ENCODE measurements around the gene CRYBA4. TPM values are rescaled to one million over a fixed set of nuclear protein-coding genes. Genes with fewer than 3 reads are reported as not detected.

Gene CRYBA4
- total RNA-seq, 1 experiment from 2014 or later, result 0.52 TPM

GRCh38 chr22:26651815-26652214 is 30.1 kb downstream of the CRYBA4 start:
- H3K9me3 Mint-ChIP-seq, result no peaks in the 10 kb centered on the region; a peak in 1 of 5 replicates
- Histone ChIP-seq H4K91ac (ENCODE audit: insufficient read length, low read depth, low read length) (no peak overlapping the region), H3K79me2 (ENCODE audit: insufficient read depth, low read length) (no peaks in the 10 kb centered on the region), H3K9me3 (ENCODE audit: control insufficient read depth, low read depth, low read length) (no peaks in the 10 kb centered on the region), H4K20me1 (ENCODE audit: control insufficient read depth, insufficient read depth, insufficient read length) (no peaks in the 10 kb centered on the region), H3K4ac (ENCODE audit: low read depth, low read length) (no peak overlapping the region), H3K56ac (ENCODE audit: insufficient read length, low read depth, low read length) (no peak overlapping the region), H2BK15ac (ENCODE audit: low read depth, low read length) (no peak overlapping the region), H3K27ac (ENCODE audit: insufficient read length, low read depth, low read length) (no peak overlapping the region), H2BK20ac (ENCODE audit: low read depth, low read length, poor library complexity, severe bottlenecking) (no peak overlapping the region), H3K18ac (ENCODE audit: insufficient read length, low read depth, low read length) (no peak overlapping the region), H2BK12ac (ENCODE audit: insufficient read length, low read depth, low read length) (no peak overlapping the region), H3T11ph (ENCODE audit: low read length) (no peak overlapping the region), H3K79me1 (ENCODE audit: insufficient read depth, low read depth, low read length, poor library complexity, severe bottlenecking) (no peaks in the 10 kb centered on the region), H3K4me1 (ENCODE audit: insufficient read depth, low read length) (peaks cover 15% of the 10 kb centered on the region; the same call in 1 of the 2 replicates), H3K14ac (ENCODE audit: insufficient read depth, low read length) (no peak overlapping the region), H4K8ac (replicated peaks; ENCODE audit: insufficient read length, low read depth, low read length) (no peak overlapping the region), H2BK5ac (ENCODE audit: insufficient read length, low read length) (no peak overlapping the region), H3K23ac (ENCODE audit: insufficient read length, low read depth, low read length) (no peak overlapping the region), H3K9ac (ENCODE audit: extremely low read depth, insufficient read length, low read length) (no peak overlapping the region), H2AK5ac (ENCODE audit: insufficient read length, low read length) (no peak overlapping the region), H3K23me2 (ENCODE audit: insufficient read length, low read depth, low read length, poor library complexity, severe bottlenecking) (peaks cover under 1% of the 10 kb centered on the region), H3K27me3 (ENCODE audit: insufficient read depth, low read length) (no peaks in the 10 kb centered on the region), H3K4me2 (ENCODE audit: insufficient read depth, insufficient read length, low read length) (no peak overlapping the region), H2BK120ac (ENCODE audit: low read depth, low read length, poor library complexity, severe bottlenecking) (no peak overlapping the region), H4K5ac (ENCODE audit: insufficient read length, low read depth, low read length) (no peak overlapping the region), H2AFZ (ENCODE audit: low read length) (no peak overlapping the region)
- no peak overlapping the region for H3K4me3 Mint-ChIP-seq
- no peaks in the 10 kb centered on the region for H3K36me3 Mint-ChIP-seq (ENCODE audit: insufficient read depth in 1 of 3, low read depth in 3 of 3)
- H3K27me3 Mint-ChIP-seq (ENCODE audit: low read depth), result peaks cover 19% of the 10 kb centered on the region
- peaks cover 51 to 60% of the 10 kb centered on the region in 2 experiments for H3K4me1 Mint-ChIP-seq
- no peak for DNase-seq
- no peak for TF ChIP-seq CTCF (conservative IDR thresholded peaks at IDR 0.05)
- WGBS (ENCODE audit: extremely low coverage, insufficient read length, low lambda C conversion rate), result no CpG with 5 or more reads among the region's 10 CpGs
- H3K27ac Mint-ChIP-seq, result peak overlapping the region in 1 of 3 experiments; percentile 13; a peak in 1 of 7 replicates
